WTC11 (cell line): ENCODE data around the gene FAM217A. TPM values are rescaled to one million over a fixed set of nuclear protein-coding genes. Genes with fewer than 3 reads are reported as not detected.

Source experiments
- ATAC-seq: fragments of 200-7000 bp; cut with Tn5 transposase; 2 replicates; pipeline ENCODE4 v1.10.0; 2021; ENCODE audit warnings: mild to moderate bottlenecking, moderate library complexity
- Bru-seq: library from RNA; stranded (reverse); fragments of 400-500 nt; gene quantifications from one replicate; lab custom pipeline; 2021; lab: Mats Ljungman, UMichigan
- CTCF ChIA-PET: fragments of 300-600 bp; sonication (Branson Sonifier 250); formaldehyde crosslinking; loops from one replicate; lab custom pipeline; 2021; ENCODE audit warnings: antibody characterized with exemption; lab: Charles Lee
- POLR2A ChIA-PET: fragments of 350-600 bp; sonication (Branson Sonifier 250); formaldehyde crosslinking; loops from one replicate; lab custom pipeline; 2021; ENCODE audit warnings: antibody characterized with exemption; lab: Charles Lee
- DNase-seq: peaks from one replicate; pipeline ENCODE4 v3.0.0; 2021; ENCODE audit warnings: low spot score
- H3K27ac Mint-ChIP-seq: 2 replicates; pipeline ENCODE4 v1.8.0; 2021; ENCODE audit warnings: mixed read lengths
- H3K27me3 Mint-ChIP-seq: 2 replicates; pipeline ENCODE4 v1.8.0; 2021; ENCODE audit warnings: low read depth, mild to moderate bottlenecking, moderate library complexity, mixed read lengths
- H3K36me3 Mint-ChIP-seq: 2 replicates; pipeline ENCODE4 v1.8.0; 2021; ENCODE audit warnings: mixed read lengths
- H3K4me1 Mint-ChIP-seq: 2 replicates; pipeline ENCODE4 v1.8.0; 2022; ENCODE audit warnings: mixed read lengths
- H3K4me3 Mint-ChIP-seq: 2 replicates; pipeline ENCODE4 v1.8.0; 2021; ENCODE audit warnings: mild to moderate bottlenecking, moderate library complexity, mixed read lengths
- H3K9me3 Mint-ChIP-seq: 2 replicates; pipeline ENCODE4 v1.8.0; 2021; ENCODE audit warnings: mixed read lengths
- CREM ChIP-seq: sonication (generic); formaldehyde crosslinking; IDR thresholded peaks from 2 replicates; pipeline ENCODE4 v1.8.1; 2022; ENCODE audit warnings: mild to moderate bottlenecking, missing genetic modification reagents, moderate library complexity
- ELF4 ChIP-seq: sonication (generic); formaldehyde crosslinking; IDR thresholded peaks from 2 replicates; pipeline ENCODE4 v1.8.1; 2022; ENCODE audit warnings: low read depth, mild to moderate bottlenecking, moderate library complexity, missing genetic modification reagents
- EMX1 ChIP-seq: fragments of 250-450 bp; sonication (Bioruptor Pico); IDR thresholded peaks from 2 replicates; pipeline ENCODE4 v1.8.0; 2021; ENCODE audit warnings: mild to moderate bottlenecking
- GABPB1 ChIP-seq: sonication (generic); formaldehyde crosslinking; IDR thresholded peaks from 2 replicates; pipeline ENCODE4 v1.8.1; 2023; ENCODE audit warnings: mild to moderate bottlenecking, missing genetic modification reagents
- GRHL2 ChIP-seq: fragments of 250-450 bp; sonication (Bioruptor Pico); IDR thresholded peaks from 2 replicates; pipeline ENCODE4 v1.8.0; 2022; ENCODE audit warnings: mild to moderate bottlenecking, moderate library complexity; ENCODE audit not compliant: insufficient replicate concordance, severe bottlenecking
- GTF2I ChIP-seq: fragments of 250-450 bp; sonication (Bioruptor Pico); conservative IDR thresholded peaks from 2 replicates; pipeline ENCODE4 v1.4.0; 2021; ENCODE audit warnings: mild to moderate bottlenecking
- JUN ChIP-seq: sonication (generic); formaldehyde crosslinking; IDR thresholded peaks from 2 replicates; pipeline ENCODE4 v1.8.0; 2023; ENCODE audit warnings: mild to moderate bottlenecking, missing genetic modification reagents
- KAT7 ChIP-seq: sonication (generic); formaldehyde crosslinking; IDR thresholded peaks from 2 replicates; pipeline ENCODE4 v1.8.1; 2023; ENCODE audit warnings: missing genetic modification reagents, mild to moderate bottlenecking, borderline replicate concordance
- NR2C2 ChIP-seq: sonication (generic); formaldehyde crosslinking; IDR thresholded peaks from 2 replicates; pipeline ENCODE4 v1.8.0; 2022; ENCODE audit warnings: mild to moderate bottlenecking, missing genetic modification reagents
- SOX15 ChIP-seq: fragments of 250-450 bp; sonication (Bioruptor Pico); IDR thresholded peaks from 2 replicates; pipeline ENCODE4 v1.9.0; 2021; ENCODE audit warnings: mild to moderate bottlenecking
- TEAD1 ChIP-seq: sonication (generic); formaldehyde crosslinking; IDR thresholded peaks from 2 replicates; pipeline ENCODE4 v1.8.0; 2022; ENCODE audit warnings: mild to moderate bottlenecking, missing genetic modification reagents
- ZBTB21 ChIP-seq: sonication (generic); formaldehyde crosslinking; IDR thresholded peaks from 2 replicates; pipeline ENCODE4 v1.8.1; 2023; ENCODE audit warnings: mild to moderate bottlenecking, missing genetic modification reagents, borderline replicate concordance
- ZNF138 ChIP-seq: sonication (generic); formaldehyde crosslinking; conservative IDR thresholded peaks from 2 replicates; pipeline ENCODE4 v1.8.1; 2022; ENCODE audit warnings: mild to moderate bottlenecking, moderate library complexity, missing genetic modification reagents
- ZNF423 ChIP-seq: fragments of 250-450 bp; sonication (Bioruptor Pico); IDR thresholded peaks from 2 replicates; pipeline ENCODE4 v2.1.2; 2022; ENCODE audit warnings: mild to moderate bottlenecking, moderate library complexity
- long read RNA-seq, 3 experiments: library from RNA in 1 of 3; library from capped mRNA in 1 of 3; library from polyadenylated mRNA in 1 of 3; unstranded in 2 of 3; stranded (forward) in 1 of 3; transcript quantifications; one replicate each; pipeline ENCODE4 v2.0.0, GENCODE V29; 2021
- total RNA-seq: library from RNA; stranded (reverse); gene quantifications from 3 replicates; pipeline ENCODE4 v1.2.3, GENCODE V29; 2021
- TF ChIP-seq, protein P1 (sequence below): fragments of 250-450 bp; sonication (Bioruptor Pico); IDR thresholded peaks from 2 replicates; pipeline ENCODE4 v1.9.0; 2021; ENCODE audit warnings: mild to moderate bottlenecking
- TF ChIP-seq, protein P2 (sequence below): sonication (generic); formaldehyde crosslinking; IDR thresholded peaks from 2 replicates; pipeline ENCODE4 v1.8.0; 2023; ENCODE audit warnings: missing genetic modification reagents
- TF ChIP-seq, protein P3 (sequence below): fragments of 250-450 bp; sonication (Bioruptor Pico); IDR thresholded peaks from 2 replicates; pipeline ENCODE4 v1.8.0; 2021; ENCODE audit warnings: mild to moderate bottlenecking
- TF ChIP-seq, protein P4 (sequence below): sonication (generic); formaldehyde crosslinking; IDR thresholded peaks from 2 replicates; pipeline ENCODE4 v1.8.0; 2022; ENCODE audit warnings: mild to moderate bottlenecking, missing genetic modification reagents

FAM217A gene, protein sequence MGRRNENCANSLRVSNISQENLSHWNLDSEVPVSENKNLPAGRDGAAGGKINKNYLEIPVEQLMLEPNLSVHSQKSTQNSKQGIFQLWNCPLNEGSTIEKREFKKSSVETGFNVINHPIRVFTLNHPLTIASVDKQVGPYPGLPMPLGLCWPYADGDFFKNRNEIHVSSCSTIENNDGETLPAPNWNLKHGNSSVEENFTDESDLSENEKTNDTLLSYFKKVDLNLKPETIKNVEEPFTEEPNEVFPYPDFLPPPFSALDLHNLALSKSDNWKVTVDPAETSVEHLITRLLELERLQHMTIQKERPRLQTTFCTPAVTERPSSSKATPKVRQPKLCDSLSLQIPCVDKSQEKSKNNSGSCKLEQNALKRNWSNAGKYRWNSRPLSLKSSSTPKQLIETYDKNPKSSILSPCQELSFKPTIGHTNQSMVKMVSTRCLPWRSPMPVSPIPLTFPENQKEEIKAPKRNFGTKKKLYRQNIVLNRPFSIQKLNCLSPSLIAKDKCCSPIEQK
- total RNA-seq (not detected in 3 replicates), Bru-seq, nascent RNA (percentile 3 among the genes with signal in this experiment)
- long read RNA-seq, experiment 1: 0 reads
- long read RNA-seq, experiment 2: 0 reads
- long read RNA-seq, experiment 3: 0 reads

DNA sequence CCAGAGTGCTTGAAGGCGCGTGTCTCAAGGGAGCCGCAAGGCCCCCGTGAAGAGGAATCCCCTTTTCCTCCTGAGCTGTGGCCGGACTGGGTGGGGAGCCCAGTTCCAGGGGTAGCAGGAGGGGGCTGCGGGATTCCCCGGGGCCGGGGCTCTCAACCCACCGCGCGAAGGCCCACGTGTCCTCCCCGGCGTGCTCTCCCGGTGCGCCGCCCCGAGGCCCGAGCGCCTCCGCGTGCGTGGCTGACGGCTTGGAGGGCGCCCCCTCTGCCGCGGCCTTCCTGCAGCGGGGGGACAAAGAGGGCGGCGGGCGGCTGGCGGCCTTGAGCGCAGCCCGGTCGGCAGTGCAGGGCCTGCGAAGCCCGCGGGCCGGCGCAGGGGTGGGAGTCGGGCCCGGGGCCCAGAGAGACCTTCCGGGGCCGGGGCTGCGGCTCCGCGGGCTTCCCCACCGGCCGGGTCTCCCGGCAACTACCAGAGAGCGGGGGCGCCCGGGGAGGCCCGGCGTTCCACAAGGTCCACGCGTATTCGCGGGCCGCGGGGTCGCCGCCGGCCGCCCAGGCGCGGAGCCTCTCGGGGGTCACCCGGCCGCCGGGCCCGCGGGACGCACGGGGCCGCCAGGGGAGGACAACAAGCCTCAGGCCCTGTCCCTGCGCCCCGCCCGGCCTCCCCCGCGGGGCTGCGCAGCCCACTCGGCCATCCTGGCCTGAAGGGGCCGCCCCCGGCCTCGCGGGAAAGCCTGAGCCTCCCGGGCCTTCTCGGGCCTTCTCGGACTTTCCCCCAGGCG, at the start of gene FAM217A:
Gene FAM217A, minus strand, starts transcription at position 447 of the 781 bp plus-strand sequence. CDS start 1,723 bp downstream, outside the sequence.
- Mint-ChIP-seq H3K4me1 (peaks cover 3% of the 10 kb centered on the region; the same call in 1 of the 2 replicates), H3K36me3 (no peaks in the 10 kb centered on the region), H3K4me3 (no peak within 1 kb of the TSS), H3K27ac (peak within 1 kb of the TSS; percentile 53; the same call in 1 of the 2 replicates), H3K9me3 (no peaks in the 10 kb centered on the region), H3K27me3 (no peaks in the 10 kb centered on the region)
- peak; percentile 38 for DNase-seq
- CTCF ChIA-PET: no interaction called here
- POLR2A ChIA-PET: interaction anchor here (0.6 kb wide), 1 partner anchor 240 kb away, joined by 3 read pairs; no protein-coding TSS in a partner anchor
- TF ChIP-seq, protein P1, sequence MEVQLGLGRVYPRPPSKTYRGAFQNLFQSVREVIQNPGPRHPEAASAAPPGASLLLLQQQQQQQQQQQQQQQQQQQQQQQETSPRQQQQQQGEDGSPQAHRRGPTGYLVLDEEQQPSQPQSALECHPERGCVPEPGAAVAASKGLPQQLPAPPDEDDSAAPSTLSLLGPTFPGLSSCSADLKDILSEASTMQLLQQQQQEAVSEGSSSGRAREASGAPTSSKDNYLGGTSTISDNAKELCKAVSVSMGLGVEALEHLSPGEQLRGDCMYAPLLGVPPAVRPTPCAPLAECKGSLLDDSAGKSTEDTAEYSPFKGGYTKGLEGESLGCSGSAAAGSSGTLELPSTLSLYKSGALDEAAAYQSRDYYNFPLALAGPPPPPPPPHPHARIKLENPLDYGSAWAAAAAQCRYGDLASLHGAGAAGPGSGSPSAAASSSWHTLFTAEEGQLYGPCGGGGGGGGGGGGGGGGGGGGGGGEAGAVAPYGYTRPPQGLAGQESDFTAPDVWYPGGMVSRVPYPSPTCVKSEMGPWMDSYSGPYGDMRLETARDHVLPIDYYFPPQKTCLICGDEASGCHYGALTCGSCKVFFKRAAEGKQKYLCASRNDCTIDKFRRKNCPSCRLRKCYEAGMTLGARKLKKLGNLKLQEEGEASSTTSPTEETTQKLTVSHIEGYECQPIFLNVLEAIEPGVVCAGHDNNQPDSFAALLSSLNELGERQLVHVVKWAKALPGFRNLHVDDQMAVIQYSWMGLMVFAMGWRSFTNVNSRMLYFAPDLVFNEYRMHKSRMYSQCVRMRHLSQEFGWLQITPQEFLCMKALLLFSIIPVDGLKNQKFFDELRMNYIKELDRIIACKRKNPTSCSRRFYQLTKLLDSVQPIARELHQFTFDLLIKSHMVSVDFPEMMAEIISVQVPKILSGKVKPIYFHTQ (CRISPR knock-in tag): no peak
- TF ChIP-seq EMX1 (CRISPR knock-in tag) (no peak), ZBTB21 (CRISPR knock-in tag) (no peak), KAT7 (CRISPR knock-in tag) (0 out of 2 replicates have a peak, but pooled peaks have one; percentile 35), JUN (CRISPR knock-in tag) (no peak), TEAD1 (no peak), GTF2I (CRISPR knock-in tag) (no peak)
- TF ChIP-seq, protein P2, sequence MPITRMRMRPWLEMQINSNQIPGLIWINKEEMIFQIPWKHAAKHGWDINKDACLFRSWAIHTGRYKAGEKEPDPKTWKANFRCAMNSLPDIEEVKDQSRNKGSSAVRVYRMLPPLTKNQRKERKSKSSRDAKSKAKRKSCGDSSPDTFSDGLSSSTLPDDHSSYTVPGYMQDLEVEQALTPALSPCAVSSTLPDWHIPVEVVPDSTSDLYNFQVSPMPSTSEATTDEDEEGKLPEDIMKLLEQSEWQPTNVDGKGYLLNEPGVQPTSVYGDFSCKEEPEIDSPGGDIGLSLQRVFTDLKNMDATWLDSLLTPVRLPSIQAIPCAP (CRISPR knock-in tag): no peak
- peak; percentile 84 for ATAC-seq

DNA sequence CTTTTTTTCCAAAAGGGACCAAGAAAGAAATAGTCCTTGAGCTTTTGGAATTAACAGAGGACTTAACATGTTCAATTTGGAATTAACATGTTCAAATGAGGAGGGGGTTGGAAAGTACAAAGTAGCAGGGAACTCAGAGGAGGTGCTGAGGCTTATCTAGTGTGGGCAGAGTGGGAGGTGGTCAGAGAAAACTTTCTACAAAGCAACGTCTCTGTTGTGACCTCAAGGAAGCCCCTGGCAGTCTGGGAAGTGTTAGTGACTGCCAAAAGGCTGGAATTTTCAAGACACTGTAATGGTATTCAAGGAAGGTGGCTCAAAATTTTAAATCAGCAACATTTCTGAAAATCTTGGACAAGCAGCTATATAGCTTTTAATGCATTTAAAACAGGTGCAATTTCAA, 49.1 kb upstream of the FAM217A start:
- peaks cover 77% of the 10 kb centered on the region for H3K36me3 Mint-ChIP-seq
- no peak for DNase-seq
- no peak for TF ChIP-seq TEAD1
- TF ChIP-seq, protein P2 (CRISPR knock-in tag): no peak
- TF ChIP-seq, all 79 proteins: peak for 0
- H3K4me3 Mint-ChIP-seq: no peak overlapping the region
- ATAC-seq: no peak
- H3K27me3 Mint-ChIP-seq: no peaks in the 10 kb centered on the region
- ChIA-PET POLR2A (no interaction called here), CTCF (no interaction called here)
- no peak overlapping the region for H3K27ac Mint-ChIP-seq
- H3K9me3 Mint-ChIP-seq: peaks cover 22% of the 10 kb centered on the region
- peaks cover 2% of the 10 kb centered on the region for H3K4me1 Mint-ChIP-seq

DNA sequence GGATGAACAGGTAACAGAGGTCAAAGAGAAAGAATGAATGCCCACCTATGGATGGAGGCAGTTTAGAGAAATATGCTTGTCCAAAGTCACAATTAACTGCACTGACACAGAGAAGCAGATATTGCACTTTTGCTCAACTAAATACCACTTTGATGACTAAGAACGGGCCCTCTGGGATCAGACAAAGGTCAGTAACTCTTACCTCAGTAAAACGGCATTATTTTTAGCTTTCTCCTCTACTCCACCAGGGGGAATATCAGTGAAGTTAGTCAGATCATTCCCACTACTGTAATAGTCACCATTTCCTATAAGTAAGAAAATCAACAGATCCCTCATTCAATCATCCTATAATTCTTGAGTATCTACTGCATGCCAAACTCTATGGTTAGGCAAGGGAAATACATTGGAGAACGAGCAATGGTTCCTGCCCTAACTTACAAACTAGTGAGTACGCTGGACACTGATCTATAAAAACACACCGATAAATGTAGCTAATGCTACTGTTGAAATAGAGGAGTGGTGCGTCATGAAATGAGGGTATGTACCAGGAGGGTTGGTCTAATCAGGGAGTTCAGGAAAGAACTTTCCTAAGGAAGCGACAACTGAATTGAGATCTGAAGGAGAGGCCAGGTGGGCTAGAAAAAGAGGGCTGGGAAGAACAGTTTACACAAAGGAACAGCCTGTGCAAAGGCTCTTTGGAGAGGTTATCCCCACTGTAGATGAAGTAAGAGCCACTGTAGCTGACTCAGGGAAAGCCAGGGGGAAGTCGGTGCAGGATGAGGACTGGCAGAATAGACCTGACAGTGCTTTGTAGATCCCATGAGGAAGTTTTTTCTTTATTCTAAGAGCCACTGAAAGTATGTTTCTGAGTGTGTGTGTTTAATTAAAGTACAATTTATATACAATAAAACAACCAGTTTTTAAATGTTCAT, 47.3 kb upstream of the FAM217A start:
- H3K9me3 Mint-ChIP-seq: peaks cover 9% of the 10 kb centered on the region
- no peak overlapping the region for H3K4me3 Mint-ChIP-seq
- no peaks in the 10 kb centered on the region for H3K4me1 Mint-ChIP-seq
- ChIA-PET CTCF (interaction anchor here (1.2 to 1.3 kb wide), 2 partner anchors 12 to 27 kb away, joined by 3 to 6 read pairs; no protein-coding TSS in a partner anchor), POLR2A (no interaction called here)
- H3K27me3 Mint-ChIP-seq: no peaks in the 10 kb centered on the region
- no peak for DNase-seq
- peak overlapping the region; percentile 15; the same call in 1 of the 2 replicates for H3K27ac Mint-ChIP-seq
- ATAC-seq: no peak
- H3K36me3 Mint-ChIP-seq: peaks cover 73% of the 10 kb centered on the region
- no peak for TF ChIP-seq ZNF423 (CRISPR knock-in tag)
- TF ChIP-seq, protein P3, sequence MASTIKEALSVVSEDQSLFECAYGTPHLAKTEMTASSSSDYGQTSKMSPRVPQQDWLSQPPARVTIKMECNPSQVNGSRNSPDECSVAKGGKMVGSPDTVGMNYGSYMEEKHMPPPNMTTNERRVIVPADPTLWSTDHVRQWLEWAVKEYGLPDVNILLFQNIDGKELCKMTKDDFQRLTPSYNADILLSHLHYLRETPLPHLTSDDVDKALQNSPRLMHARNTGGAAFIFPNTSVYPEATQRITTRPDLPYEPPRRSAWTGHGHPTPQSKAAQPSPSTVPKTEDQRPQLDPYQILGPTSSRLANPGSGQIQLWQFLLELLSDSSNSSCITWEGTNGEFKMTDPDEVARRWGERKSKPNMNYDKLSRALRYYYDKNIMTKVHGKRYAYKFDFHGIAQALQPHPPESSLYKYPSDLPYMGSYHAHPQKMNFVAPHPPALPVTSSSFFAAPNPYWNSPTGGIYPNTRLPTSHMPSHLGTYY (CRISPR knock-in tag): no peak
- TF ChIP-seq NR2C2 (CRISPR knock-in tag): no peak
- no peak for TF ChIP-seq SOX15 (CRISPR knock-in tag)
- TF ChIP-seq GRHL2 (CRISPR knock-in tag): no peak
- no peak for TF ChIP-seq EMX1 (CRISPR knock-in tag)
- TF ChIP-seq ZBTB21 (CRISPR knock-in tag): no peak
- no peak for TF ChIP-seq ZNF138
- TF ChIP-seq, protein P4, sequence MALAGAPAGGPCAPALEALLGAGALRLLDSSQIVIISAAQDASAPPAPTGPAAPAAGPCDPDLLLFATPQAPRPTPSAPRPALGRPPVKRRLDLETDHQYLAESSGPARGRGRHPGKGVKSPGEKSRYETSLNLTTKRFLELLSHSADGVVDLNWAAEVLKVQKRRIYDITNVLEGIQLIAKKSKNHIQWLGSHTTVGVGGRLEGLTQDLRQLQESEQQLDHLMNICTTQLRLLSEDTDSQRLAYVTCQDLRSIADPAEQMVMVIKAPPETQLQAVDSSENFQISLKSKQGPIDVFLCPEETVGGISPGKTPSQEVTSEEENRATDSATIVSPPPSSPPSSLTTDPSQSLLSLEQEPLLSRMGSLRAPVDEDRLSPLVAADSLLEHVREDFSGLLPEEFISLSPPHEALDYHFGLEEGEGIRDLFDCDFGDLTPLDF (CRISPR knock-in tag): no peak
- TF ChIP-seq GABPB1 (CRISPR knock-in tag): no peak
- no peak for TF ChIP-seq ELF4 (CRISPR knock-in tag)
- TF ChIP-seq CREM (CRISPR knock-in tag): no peak
